GM10266 (cell line): ENCODE measurements around the gene PUSL1.

ENCODE experiments used
- DNase-seq: peaks from one replicate; pipeline ENCODE4 v3.0.0; 2012; ENCODE audit errors: extremely low spot score
- TF ChIP-seq, protein P1 (sequence below): IDR thresholded peaks from 2 replicates; pipeline ENCODE4 v1.5.1; 2012; ENCODE audit warnings: mild to moderate bottlenecking, low read depth; ENCODE audit not compliant: control insufficient read depth, insufficient read depth; ENCODE audit errors: missing control alignments

Gene PUSL1

DNA sequence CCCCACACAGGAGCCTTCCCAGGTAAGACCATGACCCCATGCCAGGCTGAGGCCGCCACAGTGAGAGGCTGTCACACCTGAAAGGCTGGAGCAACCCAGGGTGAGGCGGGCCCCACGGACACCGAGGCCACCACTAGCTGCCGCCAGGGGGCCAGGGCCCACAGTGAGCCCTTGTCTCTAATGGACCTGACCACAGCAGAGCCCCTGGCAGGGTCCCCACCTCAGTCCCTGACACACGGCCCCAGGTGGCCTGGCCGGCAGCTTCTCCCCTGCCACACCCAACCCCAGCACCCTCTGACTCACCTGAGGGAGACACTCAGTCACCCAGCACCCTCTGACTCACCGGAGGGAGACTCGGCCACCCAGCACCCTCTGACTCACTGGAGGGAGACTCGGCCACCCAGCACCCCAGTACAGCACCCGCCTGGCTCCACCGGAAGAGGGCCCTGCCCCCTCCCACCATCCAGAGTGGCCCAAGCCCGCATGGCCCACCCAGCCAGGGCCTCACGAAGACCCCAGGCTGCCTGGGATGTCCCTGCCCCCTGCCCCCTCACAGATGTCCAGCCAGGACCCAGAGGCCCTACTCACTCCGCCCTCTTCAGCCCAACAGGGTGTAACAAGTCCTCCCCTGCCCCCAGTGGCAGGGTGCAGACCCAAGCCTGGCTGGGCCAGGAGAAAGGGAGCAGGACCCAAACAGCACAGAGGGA lies 36.4 kb downstream of the PUSL1 start:
- no peak for DNase-seq
- TF ChIP-seq, protein P1, sequence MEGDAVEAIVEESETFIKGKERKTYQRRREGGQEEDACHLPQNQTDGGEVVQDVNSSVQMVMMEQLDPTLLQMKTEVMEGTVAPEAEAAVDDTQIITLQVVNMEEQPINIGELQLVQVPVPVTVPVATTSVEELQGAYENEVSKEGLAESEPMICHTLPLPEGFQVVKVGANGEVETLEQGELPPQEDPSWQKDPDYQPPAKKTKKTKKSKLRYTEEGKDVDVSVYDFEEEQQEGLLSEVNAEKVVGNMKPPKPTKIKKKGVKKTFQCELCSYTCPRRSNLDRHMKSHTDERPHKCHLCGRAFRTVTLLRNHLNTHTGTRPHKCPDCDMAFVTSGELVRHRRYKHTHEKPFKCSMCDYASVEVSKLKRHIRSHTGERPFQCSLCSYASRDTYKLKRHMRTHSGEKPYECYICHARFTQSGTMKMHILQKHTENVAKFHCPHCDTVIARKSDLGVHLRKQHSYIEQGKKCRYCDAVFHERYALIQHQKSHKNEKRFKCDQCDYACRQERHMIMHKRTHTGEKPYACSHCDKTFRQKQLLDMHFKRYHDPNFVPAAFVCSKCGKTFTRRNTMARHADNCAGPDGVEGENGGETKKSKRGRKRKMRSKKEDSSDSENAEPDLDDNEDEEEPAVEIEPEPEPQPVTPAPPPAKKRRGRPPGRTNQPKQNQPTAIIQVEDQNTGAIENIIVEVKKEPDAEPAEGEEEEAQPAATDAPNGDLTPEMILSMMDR = peak; percentile 12

DNA sequence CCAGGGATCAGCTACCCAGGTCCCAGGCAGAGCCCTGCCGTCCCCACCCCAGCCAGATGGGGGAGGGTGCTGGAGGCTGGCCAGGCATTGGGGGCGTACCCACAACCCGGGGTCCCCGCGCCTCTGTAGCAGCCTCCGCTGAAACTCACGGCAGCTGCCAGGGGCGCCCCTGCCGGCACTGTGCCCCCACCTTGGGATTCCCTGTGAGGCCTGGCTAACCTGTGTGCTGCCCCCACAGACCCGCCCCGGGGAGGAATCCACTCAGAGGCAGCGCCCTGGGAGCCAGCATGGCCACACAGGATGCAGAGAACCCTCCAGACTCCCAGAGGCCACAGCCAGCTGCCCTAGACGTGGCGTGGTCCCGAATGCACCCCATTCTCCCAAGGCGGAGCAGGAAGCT lies 37.0 kb downstream of the PUSL1 start:
- TF ChIP-seq, protein P1 = no peak
- no peak for DNase-seq

DNA sequence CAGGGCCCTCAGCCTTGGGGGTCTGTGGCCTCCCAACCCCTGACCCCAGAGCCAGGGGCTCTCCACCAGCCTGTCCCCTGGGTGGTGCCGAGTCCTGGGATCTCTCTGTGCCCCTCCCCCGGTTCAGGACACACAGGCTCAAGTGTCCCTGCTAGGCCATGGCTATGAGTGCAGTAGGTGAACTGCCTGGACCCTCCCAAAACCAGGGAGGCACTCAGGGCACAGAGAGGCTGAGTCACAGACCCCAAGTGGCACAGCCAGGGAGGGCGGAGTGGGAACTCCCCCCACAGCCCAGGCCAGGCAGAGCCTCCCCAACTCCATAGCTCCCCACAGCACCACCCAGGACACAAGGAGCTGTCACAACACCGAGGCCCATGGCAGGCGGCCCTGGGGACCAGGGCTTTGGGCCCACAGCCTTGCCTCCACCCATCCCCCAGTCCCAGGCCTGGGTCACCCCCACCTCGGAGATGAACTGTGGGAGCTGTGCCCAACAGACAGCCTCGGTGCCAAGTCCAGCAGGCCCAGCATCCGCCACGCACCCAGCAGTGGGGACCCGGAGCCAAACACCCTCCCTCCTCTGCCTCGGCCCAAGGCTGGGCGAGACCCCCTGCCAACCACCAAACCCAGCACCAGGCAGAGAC lies 37.6 kb downstream of the PUSL1 start:
- no peak for DNase-seq
- TF ChIP-seq, protein P1 = no peak

DNA sequence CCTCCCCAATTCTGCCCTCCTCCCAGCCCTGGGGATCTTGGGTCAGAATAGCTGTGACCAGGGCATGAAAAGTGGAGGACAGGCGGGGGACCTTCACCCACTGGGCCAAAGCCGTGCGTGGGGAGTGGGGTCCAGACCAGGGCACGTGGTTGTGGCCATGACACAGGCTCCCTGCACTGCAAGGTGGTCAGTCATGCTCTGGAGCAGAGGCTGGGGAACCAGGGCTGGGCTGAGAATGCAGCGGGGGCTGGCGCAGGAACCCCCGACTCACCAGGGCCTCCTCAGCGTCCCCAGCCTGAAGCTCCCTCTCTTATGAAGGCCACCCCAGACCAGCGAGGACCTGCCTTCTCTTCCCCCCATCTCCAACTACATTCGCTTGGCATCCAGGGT lies 38.1 kb downstream of the PUSL1 start:
- no peak for DNase-seq
- TF ChIP-seq, protein P1 = no peak

DNA sequence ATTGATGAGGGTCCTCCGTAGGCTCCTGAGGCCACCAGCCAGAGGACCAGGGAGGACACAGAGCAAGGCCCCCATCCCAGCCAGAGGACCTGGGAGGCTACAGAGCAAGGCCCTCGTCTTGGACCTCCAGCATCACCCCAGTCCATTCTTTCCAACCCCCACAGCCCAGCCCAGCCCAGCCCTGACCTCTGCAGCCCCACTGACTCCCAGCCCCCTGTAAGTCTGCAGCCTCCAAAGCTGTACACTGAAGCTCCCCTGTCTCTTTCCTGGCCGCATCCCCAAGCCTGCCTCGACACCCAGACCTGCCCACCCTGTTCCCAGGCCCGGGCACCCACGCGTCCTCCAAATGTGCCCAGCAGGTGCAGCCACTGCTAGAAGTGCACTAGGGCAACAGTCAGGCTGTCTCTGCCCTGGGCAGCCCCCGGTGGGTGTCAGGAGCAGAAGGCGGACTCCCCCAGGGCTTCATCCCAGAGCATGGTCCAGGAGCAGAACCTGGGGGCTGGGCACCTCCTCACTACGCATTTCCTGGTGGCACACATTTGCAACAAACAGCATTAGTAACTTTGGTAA lies 38.7 kb downstream of the PUSL1 start:
- DNase-seq = no peak
- TF ChIP-seq, protein P1 = no peak

DNA sequence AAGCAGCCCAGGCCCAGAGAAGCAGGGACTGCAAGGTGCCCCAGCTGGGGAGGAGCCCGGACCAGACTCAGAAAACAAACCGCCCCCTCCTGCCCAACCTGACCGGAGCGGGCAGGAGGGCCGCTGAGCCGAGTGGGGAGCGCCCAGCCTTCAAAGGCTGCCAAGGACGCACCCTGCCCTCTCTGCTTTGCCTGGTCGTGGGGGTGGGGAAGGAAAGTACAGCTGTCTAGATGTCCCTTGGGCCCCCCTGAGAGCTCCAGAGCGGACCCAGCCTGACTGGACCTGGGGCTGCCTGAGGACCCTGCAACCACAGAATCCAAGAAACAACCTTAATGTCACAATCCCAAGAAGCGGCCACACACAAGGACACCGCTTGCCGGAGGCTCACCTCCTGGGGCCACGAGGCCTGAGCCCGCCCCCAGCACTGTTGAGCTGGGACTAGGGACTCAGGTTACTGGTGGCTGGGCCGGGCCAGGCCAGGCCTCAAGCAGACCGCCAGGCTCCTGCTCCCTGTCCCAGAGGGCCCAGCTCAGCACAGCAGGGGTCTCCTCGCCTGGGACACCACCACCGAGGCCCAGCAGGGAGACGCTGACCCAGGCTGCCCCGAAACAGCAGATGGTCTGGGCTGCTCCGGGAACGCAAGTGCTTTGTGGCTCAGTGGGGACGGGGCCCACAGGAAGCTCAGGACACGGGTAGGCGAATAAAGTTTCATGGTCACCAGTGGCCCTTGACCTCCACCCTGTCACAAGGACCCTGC lies 39.4 kb downstream of the PUSL1 start:
- TF ChIP-seq, protein P1 = no peak
- DNase-seq = no peak
